Stromal cell of bone marrow (primary cell): ENCODE measurements around the gene PSMB1.
A peak's percentile ranks its signal among the peaks of the same experiment; 100 is the strongest.
"Not testable (repeated sequence)": the region's sequence is repeated elsewhere in the genome, so short reads cannot be mapped to it uniquely, and the experiment has no call there.

Experiments
- DNase-seq: peaks from one replicate; pipeline ENCODE4 v3.0.0-alpha.2; 2012; ENCODE audit warnings: low read depth

The PSMB1 gene

GRCh38 chr6:170535004-170535403, 18.1 kb downstream of the PSMB1 start:
- DNase-seq = no peak

GRCh38 chr6:170533792-170534191, 19.3 kb downstream of the PSMB1 start:
- no peak for DNase-seq

GRCh38 chr6:170532867-170533488, 20.1 kb downstream of the PSMB1 start:
- DNase-seq = no peak

GRCh38 chr6:170529839-170530469, 23.2 kb downstream of the PSMB1 start:
- DNase-seq = peak; percentile 65

GRCh38 chr6:170527995-170528394, 25.1 kb downstream of the PSMB1 start:
- DNase-seq = not testable (repeated sequence)

- DNase-seq = no peak
Observed at GRCh38 chr6:170525795-170526194, 27.3 kb downstream of the PSMB1 start.

GRCh38 chr6:170524172-170524502, 29.0 kb downstream of the PSMB1 start:
- no peak for DNase-seq

GRCh38 chr6:170523256-170524171, 29.6 kb downstream of the PSMB1 start:
- no peak for DNase-seq

GRCh38 chr6:170522565-170523183, 30.4 kb downstream of the PSMB1 start:
- DNase-seq = no peak

GRCh38 chr6:170516783-170517616, 36.1 kb downstream of the PSMB1 start:
- peak; percentile 45 for DNase-seq

GRCh38 chr6:170514908-170515307, 38.2 kb downstream of the PSMB1 start:
- no peak for DNase-seq

GRCh38 chr6:170512249-170512648, 40.9 kb downstream of the PSMB1 start:
- no peak for DNase-seq

GRCh38 chr6:170510631-170511030, 42.5 kb downstream of the PSMB1 start:
- no peak for DNase-seq

GRCh38 chr6:170509723-170510018, 43.4 kb downstream of the PSMB1 start:
- no peak for DNase-seq

GRCh38 chr6:170508892-170509722, 44.0 kb downstream of the PSMB1 start:
- DNase-seq = not testable (repeated sequence)

GRCh38 chr6:170508275-170508674, 44.8 kb downstream of the PSMB1 start:
- DNase-seq = not testable (repeated sequence)

GRCh38 chr6:170507728-170508127, 45.4 kb downstream of the PSMB1 start:
- not testable (repeated sequence) for DNase-seq

GRCh38 chr6:170506446-170506845, 46.7 kb downstream of the PSMB1 start:
- no peak for DNase-seq

- no peak for DNase-seq
Observed at GRCh38 chr6:170505306-170505705, 47.8 kb downstream of the PSMB1 start.

- DNase-seq = no peak
Observed at GRCh38 chr6:170504479-170504878, 48.6 kb downstream of the PSMB1 start.

- no peak for DNase-seq
Observed at GRCh38 chr6:170503414-170503761, 49.7 kb downstream of the PSMB1 start.
